CMK (cell line): ENCODE measurements around the gene DCP1A.
"Not testable (repeated sequence)": the region's sequence is repeated elsewhere in the genome, so short reads cannot be mapped to it uniquely, and the experiment has no call there.

Experiments
- DNase-seq: peaks from one replicate; pipeline ENCODE4 v3.0.0-alpha.2; 2010; ENCODE audit warnings: low read depth

DCP1A gene

DNA sequence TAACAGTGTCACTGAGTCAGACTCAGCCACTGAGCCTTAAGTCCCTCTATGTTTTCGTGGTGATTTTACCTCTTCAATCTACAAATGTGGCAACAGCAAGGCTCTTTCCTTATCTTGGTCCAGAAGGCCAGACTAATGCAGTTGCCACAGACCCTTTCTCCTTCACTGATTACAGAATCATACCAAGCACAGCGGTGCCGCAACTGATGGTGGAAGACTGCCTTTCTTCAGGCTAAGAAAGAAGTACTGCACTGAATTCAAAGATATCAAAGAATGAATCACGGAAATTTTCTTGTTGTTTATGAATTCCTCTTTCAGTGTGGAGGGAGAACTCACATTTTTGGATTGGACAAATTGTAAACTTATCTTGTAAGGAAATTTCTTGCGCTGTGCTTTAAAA, 18.6 kb downstream of the DCP1A start:
- no peak for DNase-seq

DNA sequence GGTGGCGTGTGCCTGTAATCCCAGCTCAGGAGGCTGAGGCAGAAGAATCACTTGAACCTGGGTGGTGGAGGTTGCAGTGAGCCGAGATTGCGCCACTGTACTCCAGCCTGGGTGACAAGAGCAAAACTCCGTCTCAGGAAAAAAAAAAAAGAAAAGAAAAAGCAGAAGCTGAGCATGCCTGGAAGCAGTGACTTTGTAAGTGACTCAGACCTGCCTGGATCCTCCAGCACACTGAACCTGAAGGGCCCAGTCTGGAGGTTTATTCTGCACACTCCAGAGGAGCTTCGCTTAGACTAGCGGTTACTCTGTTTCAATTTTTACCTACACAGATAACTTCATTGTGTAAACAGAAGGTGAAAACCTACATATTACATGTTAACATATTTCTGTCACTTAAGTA, 19.4 kb downstream of the DCP1A start:
- DNase-seq, result not testable (repeated sequence)

DNA sequence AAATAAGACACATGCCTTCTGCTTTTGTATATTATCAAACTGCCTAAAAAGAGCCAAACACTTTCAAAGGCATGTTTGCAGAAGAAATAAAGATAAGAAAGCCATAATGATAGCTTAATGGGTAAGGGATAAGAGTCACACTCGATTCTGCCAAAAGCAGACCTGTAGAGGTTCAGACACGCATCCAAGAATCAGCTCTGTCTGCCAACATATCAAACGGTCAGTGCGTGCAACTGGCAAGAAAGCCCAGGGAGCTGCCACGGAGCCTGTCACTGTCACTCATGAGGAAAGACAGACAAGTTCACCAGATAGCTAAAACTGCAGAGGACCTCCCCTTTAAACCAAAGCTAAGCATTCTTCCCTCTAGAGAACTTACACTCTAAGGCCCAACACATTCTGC, 23.2 kb downstream of the DCP1A start:
- no peak for DNase-seq

DNA sequence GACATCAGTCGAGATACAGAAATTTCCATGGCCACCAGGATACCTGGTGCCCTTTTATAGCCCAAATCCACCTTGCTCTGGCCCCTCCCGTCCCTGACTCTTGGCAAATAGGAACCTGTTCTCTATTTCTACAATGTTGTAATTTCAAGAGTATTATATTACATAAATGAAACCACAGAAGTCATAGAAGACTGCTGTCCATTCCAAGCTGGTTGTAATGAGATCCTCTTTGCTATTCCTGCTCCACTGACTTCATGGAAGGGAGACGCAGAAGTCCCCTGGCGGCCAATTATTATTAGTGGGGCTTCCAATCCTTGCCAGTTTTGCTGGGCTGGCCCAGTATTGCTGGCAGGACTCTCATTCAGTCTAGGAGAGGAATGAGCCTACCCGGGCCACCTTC, 26.6 kb downstream of the DCP1A start:
- no peak for DNase-seq

DNA sequence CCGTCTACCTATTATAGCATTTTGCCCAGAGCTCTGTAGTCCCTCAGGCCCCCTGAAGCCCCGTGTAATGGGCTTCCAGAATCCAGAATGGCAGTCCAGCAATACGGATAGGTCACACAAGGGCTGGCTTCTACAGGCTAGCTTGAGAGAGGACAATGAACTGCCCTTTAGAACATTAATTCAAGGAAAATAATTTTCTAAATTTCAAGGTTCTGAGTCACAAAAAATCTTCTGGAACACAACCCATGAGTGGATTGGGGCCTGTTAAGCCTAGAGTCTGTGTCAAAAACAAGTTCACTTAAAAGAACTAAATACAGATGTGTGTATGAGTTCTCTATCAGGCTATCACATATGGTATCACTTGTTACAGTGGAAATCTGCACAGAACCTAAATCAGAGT, 28.8 kb downstream of the DCP1A start:
- DNase-seq, result no peak

DNA sequence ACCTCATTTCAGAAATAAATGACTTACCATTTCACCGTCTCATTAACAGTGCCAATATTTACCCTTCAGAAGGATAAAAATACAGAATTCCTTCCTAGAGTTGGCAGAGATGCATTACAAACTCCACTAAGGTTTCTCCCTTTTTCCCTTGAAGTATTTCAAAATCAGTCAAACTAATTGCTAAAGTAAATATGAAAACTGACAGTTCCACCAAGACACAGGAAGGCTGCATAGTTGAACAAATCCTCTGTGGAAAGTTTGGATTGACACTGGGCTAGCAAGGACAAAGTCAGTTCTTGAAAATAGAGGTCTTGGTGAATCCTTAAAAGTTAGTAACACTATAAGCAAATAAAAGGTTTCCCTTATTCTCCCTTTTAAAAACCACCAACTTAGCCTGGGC, 34.5 kb downstream of the DCP1A start:
- no peak for DNase-seq

DNA sequence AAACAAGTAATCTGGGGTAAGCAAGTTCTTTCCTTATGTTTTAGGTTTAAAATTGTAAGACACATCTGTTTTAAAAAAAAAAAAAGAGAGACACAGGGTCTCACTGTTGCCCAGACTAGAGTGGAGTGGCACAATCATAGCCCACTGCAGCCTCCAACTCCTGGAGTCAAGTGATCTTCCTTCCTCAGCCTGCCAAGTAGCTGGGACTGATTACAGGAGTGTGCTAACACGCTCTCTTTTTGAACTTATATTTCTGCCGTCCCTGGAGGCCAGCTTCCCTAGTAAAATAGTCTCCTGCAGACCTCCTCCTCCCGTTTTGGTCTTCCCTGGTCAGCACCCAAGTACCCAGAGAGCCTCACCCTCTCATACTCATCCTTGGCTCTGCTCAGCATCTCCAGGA, 35.5 kb downstream of the DCP1A start:
- no peak for DNase-seq

DNA sequence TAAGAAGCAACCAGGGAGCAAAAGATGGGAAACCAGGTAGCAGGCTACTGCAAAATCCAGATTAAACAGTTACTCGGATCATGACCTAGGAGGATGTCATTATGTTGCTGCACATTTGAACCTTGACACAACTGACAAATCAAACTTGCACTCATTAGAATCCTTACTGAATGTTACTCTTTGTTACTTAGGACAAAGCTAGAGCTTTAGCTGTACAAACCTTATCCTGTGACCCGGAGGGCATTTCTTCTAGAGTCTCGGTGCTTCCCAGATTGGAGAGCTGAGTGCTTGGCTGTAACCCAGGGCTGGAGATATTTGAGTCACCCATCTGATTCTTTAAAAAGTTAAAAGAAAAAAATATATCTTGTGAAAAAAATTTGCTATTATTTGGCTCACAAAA, 43.4 kb downstream of the DCP1A start:
- no peak for DNase-seq

DNA sequence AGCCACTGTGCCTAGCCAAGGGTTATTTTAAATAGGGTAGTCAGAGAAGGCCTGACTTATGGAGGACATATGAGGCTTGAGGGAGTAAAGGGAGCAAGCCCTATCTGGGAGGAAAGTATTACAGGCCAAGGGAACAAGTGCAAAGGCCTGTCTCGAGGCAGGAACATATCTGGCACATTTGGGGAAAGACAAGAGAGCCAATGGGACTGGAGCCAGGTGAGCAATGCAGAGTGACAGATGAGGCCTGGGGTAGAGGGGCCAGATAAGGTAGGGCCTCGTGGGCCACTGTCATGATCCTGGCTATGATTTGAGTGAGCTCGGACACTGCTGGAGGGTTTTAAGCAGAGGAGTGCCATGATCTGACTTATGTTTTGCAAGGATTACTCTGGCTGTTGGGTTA, 43.8 kb downstream of the DCP1A start:
- no peak for DNase-seq

DNA sequence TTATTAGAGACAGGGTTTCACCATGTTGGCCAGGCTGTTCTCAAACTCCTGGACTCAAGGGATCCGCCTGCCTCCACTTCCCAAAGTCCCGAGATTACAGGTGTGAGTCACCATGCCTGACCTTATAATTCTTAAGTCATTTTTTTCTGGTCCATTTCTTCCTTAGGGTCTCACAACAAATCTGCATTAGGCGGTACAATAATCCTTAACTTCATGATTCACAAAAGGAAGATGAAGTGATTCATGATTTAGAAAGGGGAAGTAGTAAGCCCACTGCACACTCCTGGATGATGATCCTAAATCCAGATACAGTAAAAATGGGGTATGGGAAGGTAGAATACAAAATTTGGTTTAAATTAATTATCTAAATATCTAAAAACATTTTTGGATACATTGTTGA, 46.5 kb downstream of the DCP1A start:
- DNase-seq, result no peak

DNA sequence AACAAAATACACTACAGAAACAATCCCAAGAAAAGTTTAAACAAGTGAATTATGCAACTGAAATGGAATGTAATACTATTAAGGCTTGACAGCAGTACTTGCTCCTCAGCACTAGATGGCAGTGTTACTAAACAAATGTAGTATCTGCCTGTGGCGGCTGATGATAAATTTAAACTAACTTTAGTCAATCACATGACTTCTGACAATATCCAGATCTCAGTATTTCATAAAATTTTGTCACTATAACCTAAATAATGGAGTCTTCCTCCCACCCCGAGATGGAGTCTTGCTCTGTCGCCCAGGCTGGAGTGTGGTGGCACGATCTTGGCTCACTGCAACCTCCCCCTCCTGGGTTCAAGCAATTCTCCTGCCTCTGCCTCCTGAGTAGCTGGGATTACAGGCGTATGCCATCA, 47.7 kb downstream of the DCP1A start:
- not testable (repeated sequence) for DNase-seq

DNA sequence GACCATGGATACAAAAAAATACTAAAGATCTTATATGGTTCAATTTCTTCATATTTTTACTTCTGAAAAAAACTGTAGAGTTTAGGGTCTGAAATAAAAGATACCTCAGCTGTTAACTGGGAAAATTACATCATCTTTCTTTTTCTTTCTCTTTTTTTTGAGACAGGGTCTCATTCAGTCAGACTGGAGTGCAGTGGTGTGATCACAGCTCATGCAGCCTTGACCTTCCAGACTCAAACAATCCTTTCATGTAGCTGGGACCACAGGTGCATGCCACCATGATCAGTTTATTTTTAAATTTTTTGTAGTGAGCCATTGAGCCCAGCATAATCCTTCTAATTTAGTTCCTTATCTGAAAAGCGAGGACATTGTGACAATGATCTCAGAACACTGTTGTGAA, 51.9 kb downstream of the DCP1A start:
- no peak for DNase-seq

DNA sequence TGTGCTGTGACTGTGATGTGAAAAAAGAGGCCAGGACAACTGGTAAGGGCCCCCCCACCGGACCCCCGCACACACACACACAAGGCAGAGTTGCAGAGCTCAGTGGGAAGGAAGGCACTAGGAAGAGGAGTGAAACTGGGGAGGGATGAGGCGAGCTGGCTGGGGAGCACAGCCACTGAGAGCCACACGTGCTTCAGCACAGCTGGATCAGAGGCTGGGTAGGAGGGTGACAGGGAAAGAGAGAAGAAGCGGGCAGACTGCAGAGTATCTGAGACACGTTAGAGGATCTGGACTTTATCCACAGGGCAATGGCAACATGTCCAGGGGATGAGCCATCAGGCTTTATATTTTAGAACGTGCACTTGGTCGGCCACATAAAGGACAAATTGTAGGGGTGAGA, 53.5 kb downstream of the DCP1A start:
- DNase-seq, result no peak

DNA sequence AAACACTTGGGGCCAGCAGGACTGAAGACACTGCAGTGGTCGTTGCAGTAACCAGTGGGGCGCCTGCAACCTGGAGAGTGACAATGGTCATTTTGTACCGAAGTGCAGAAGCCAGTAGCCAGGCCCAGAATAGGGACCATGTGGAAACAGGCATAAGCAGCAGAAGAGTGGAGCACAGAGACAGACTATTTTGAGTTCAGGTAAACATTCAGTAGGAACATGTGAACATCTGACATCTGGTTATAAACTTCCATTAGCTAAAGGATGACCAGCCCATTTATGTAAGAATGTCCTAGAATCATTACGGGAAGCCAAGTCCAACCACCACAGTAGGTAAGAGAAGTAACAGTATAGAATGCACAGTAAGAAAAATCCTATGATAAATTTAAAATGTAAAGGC, 59.1 kb downstream of the DCP1A start:
- no peak for DNase-seq

DNA sequence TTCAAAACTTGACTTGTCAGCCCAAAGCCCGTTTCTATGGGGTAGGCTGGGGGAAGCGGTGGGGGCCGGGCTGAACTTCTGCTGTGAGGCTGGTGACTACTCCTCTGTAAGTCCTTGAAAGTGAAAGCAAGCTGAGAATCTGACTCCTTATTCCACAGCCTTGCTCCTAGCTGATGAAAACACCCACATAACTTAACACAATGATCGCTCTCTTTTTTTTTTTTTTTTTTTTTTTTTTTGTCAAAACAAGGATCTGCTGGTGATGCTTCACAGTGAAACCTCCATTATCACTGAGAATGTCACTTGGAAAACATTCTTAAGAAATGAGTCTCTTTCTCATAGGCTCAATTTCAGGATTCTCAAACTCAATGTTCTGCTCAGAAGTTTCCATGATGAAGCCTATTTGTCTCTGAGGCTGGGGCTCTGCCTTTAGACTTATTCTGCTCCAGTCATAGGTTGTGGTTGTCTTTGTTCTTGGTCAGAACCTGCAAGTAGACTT, 60.2 kb downstream of the DCP1A start:
- DNase-seq, result no peak

DNA sequence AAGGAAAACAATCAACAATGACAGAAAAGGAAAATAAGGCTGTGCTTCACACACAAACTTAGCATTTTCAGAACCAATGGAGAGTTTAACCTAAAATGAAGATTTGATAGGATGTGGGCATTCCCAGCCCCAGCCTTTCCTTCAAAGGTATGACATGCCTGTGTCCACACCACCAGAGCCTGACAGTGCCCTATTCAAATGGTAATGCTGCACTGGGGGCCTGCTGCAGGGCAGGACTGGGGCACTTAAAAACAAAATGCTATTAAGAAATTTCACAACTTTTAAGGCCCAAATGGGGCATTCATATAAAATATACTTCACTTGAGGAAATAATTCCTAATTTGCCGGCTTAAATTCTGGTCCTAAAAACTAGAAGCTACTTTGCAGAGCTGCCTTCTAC, 60.6 kb downstream of the DCP1A start:
- no peak for DNase-seq

DNA sequence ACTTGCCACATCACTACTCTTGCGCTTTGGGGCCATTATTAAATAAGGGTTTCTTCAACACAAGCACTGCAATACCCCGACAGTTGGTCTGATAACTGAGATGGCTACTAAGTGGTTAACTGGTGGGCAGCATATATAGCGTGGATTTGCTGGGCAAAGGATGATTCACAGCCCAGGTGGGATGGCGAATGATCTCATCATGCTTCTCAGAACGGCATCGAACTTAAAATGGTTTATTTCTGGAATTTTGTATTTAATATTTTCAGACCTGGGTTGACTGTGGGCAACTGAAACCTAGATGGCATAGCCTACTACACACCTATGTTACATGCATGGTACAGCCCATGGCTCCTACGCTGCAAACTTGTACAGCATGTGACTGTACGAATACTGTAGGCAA, 64.8 kb downstream of the DCP1A start:
- no peak for DNase-seq

DNA sequence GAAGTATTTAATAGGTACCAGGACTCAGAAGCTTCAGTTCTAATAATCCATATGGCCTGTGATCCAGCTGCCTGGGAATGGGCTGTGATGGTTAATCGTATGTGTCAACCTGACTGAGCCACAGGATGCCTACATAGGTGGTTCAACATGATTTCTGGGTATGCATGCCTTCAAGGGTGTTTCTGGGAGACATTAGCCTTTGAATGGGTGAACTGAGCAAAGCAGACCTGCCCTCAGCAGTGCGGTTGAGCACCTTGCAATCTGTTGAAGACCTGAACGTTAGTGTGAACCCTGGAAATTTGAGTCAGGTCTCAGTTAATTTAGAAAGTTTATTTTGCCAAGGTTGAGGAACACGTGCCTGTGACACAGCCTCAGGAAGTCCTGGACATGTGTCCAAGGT, 68.7 kb downstream of the DCP1A start:
- no peak for DNase-seq

DNA sequence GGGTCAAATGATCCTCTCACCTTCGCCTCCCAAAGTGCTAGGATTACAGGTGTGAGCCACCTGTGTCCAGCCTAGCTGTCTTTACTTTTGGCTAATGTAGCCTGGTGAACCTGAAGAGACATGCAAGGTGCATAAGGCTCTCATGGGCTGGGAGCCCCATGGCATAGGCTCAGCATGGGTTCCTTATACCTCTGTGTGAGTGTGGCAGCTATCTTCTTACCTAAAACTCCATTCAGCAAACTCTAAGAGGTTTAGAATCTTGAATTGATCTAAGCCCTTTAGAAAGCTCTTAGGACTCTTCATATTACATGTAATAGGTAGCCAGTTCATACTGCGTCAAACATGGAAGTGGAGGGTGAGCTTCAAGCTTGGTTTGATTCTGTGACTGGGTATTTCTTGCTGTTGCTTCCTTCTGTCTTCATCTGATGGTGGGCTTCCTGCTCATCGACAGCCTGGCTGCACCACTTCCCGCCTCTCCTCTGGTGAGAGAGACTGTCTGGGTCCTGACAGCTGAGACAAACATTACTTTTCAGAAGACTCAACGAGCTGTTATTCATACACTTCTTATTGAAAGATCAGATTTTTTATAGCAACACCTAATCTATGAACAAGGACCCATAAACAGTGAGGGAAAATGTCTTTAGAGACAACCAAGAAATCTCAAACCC, 72.3 kb downstream of the DCP1A start:
- no peak for DNase-seq

DNA sequence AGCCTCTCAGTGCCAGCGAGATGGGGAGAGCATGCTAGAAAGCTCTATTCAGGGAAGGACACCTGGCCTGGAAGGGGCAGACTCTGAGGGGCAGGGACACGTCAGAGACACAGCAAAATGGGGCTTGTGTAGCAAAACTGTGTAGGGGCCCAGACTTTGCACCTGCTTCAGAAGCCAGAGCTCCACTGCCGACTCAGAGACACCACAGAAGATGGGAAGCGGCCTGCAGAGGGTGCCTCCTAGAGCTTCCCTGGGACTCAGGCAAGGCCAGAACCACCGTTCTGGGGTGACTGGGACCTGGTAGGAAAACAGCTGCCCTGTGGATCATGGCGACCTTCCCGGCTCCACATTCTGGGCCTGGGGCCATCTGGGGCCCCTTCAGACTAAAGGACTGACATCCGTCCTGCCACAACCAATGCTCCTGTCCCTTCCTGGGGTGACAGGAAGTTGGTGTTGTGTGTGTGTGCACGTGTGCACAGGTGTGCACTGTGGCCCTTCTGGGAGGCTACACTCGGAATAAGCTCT, 74.1 kb downstream of the DCP1A start:
- no peak for DNase-seq

DNA sequence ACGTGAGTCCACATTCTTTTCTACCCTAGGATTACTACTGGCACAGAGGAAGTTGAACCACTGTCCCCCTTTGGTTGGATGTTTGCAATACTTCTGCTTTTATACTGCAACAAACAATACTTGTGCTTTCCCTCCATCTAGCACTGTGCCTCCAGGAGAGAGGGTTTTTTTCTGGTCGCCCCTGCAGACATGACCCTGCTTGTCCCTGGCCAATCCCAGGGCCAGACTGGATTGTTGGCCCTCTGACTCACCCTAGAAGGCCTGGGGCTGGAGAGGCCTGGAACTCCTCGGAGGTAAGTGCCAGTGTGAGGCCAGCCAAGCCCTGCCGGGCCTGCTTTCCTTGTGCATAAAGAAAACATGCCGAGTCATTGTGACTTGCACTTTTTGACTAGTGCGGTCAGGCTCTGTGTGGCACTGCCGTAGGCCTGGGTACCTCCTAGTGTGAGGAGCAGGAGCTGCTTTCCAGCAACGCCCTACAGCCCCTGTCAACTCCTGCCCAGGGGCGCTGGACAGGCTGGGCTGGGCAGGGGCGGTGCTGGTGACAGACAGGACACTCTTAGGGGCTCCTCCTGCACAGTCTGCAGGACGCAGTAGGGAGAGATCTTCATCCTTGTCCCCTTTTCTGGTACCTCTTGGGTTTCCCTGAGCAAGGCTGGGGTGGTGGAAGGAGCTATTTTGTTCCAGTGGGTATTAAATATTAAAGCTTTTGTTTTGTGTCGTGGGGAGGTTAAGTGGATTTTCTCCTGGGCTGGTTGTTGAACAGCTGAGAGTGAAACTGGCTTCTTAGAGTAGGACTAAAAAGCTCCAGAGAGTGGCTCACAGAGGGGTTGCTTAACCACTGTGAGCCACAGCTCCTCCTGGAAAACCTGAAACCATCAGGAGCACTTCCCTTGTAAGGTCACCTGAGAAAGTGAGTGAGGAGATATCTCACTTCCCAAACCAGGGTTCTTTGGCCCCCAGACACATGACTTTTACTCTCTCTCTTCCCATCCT, 77.2 kb downstream of the DCP1A start:
- DNase-seq, result peak; percentile 95

DNA sequence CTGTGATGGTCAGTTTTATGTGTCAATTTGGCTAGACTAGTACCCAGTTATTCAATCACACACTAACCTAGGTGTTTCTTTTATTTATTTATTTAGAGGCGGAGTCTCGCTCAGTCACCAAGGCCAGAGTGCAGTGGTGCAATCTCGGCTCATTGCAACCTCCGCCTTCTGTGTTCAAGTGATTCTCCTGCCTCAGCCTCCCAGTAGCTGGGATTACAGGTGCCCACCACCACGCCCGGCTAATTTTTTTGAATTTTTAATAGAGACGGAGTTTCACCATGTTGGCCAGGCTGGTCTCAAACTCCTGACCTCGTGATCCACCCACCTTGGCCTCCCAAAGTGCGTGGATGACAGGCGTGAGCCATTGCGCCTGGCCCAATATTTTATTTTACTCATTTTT, 78.2 kb downstream of the DCP1A start:
- not testable (repeated sequence) for DNase-seq

DNA sequence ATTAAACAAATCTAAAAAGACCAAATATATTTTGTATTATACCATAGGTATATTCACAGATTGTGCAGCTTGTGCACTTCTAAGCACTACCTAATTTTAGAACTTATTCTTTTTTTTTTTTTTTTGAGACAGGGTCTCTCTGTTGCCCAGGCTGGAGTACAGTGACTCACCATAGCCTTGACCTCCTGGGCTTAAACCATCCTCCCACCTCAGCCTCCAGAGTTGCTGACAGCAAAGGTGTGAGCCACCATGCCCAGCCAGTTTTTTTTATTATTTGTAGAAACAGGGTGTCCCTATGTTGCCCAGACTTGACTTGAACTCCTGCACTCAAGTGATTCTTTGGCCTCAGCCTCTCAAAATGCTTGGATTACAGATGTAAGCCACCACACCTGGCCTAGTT, 79.6 kb downstream of the DCP1A start:
- DNase-seq, result no peak
